ENCODE data around the gene ZFYVE1. TPM values are rescaled to one million over a fixed set of nuclear protein-coding genes. Genes with fewer than 3 reads are reported as not detected.
A peak's percentile ranks its signal among the peaks of the same experiment; 100 is the strongest.
"Not testable (repeated sequence)": the region's sequence is repeated elsewhere in the genome, so short reads cannot be mapped to it uniquely, and the experiment has no call there.

The ZFYVE1 gene, protein sequence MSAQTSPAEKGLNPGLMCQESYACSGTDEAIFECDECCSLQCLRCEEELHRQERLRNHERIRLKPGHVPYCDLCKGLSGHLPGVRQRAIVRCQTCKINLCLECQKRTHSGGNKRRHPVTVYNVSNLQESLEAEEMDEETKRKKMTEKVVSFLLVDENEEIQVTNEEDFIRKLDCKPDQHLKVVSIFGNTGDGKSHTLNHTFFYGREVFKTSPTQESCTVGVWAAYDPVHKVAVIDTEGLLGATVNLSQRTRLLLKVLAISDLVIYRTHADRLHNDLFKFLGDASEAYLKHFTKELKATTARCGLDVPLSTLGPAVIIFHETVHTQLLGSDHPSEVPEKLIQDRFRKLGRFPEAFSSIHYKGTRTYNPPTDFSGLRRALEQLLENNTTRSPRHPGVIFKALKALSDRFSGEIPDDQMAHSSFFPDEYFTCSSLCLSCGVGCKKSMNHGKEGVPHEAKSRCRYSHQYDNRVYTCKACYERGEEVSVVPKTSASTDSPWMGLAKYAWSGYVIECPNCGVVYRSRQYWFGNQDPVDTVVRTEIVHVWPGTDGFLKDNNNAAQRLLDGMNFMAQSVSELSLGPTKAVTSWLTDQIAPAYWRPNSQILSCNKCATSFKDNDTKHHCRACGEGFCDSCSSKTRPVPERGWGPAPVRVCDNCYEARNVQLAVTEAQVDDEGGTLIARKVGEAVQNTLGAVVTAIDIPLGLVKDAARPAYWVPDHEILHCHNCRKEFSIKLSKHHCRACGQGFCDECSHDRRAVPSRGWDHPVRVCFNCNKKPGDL
- total RNA-seq, result 12.9 TPM
- long read RNA-seq, full-length matches to known transcripts, result 19 of 38 reads
- long read RNA-seq, partial matches to known transcripts, result 17 of 38 reads
- long read RNA-seq, other reads (novel, unspliced or antisense), result 2 of 38 reads

DNA sequence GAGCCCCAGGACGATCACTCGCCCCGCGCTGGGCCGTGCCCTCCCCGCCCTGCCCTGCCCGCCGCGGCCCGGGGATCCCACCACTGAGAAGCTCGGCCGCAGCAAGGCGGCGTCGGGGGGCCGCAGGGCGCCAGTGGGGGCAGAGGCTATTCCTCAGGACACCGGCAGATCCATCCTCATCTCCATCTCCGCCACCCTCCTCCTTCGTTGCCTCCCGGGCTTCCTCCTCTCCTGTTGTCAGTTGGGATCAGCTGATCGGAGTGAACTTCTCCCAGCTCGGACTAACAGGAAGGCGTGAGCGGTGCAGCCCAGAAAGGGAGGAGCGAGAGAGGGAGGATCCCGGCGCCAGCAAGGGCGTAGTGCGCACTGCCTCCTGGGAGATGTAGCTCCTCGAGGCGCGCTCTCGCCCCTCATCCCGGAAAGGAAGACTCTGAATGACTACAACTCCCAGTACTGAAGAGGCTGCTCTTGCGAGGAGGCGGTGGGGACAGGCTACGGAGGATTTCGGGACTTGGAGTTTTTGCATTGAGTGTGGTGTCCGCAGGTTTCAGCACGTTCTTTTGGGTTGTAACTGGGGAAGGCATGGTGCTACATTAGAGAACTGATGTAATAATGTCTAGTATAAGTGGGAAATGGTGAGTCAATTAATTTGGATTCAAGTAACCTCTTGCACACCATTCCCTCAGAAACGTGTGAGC, at the start of gene ZFYVE1:
ZFYVE1 (minus strand) TSS at position 262 of the 698 bp plus-strand sequence. CDS start 2,598 bp downstream, outside the sequence.
- intact Hi-C loops (cut with DNase I), result loop anchor here (2.0 kb wide), 1 partner anchor 32 kb away; the partner anchor contains the start of gene RBM25
- peak; percentile 99 for ATAC-seq (ENCODE audit: poor library complexity)
- DNase-seq, result peak; percentile 98

DNA sequence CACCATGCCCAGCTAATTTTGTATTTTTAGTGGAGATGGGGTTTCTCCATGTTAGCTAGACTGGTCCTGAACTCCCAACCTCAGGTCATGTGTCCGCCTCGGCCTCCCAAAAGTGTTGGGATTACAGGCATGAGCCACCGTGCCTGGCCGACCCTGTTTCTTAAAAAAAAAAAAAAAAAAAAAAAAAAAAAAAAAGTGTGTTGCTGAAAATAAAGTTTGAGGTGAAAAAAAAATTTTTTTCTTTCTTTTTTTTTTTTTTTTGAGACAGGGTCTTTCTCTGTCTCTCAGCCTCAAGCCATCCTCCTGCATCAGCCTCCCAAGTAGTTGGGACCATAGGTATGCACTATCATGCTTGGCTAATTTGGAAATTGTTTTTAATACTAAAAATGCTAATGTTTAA, 42.7 kb upstream of the ZFYVE1 start:
- intact Hi-C loops (cut with DNase I), result no loop called here
- no peak for ATAC-seq (ENCODE audit: poor library complexity)
- no peak for DNase-seq

DNA sequence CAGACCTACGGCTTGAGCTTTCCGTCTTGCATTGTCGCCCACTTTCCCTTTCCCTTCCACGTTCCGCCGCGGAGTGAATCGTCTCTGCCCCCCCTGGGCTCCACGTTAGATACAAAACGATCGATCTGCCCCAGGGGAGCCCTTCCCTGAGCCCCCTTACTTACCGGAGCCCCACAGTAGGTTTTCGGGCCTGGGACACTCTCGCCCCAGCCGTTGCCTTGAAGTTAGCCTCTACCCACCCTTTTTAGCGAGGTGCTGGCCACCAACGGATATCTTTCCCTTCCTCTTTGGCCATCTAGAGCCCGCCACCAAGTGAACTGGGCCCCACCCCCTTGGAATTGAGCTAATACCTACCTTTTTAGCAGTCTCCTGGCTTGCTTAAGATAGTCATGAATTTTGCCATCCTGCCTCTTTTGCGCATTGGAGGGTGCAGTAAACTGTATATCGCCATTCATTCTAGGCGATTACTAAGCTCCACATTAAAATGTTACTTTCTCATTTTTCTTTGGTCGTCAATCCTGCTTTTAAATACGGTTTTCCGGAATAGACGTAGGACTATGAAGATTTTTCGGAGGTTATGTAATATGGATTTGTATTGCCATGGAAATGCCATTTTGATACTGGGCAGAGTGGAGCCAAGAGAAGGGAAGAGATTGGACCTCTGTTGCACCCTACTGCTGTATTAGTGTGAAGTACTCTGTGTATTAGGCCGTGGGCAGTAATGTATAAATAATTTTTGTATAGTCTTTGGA, 32.2 kb upstream of the ZFYVE1 start:
- intact Hi-C loops (cut with DNase I), result loop anchor here (2.0 kb wide), 1 partner anchor 32 kb away; the partner anchor contains the start of gene ZFYVE1
- ATAC-seq (ENCODE audit: poor library complexity), result peak; percentile 19
- no peak for DNase-seq

- intact Hi-C loops (cut with DNase I), result loop anchor here (2.0 kb wide), 1 partner anchor 32 kb away; the partner anchor contains the start of gene ZFYVE1
Measured at GRCh38 chr14:73058224-73058921, 31.5 kb upstream of the ZFYVE1 start, which contains the start of gene RBM25. Gene RBM25 (plus strand): TSS chr14:73058534. CDS start chr14:73071642, 13,108 bp downstream.

GRCh38 chr14:73057944-73058223, 31.0 kb upstream of the ZFYVE1 start:
- ATAC-seq (ENCODE audit: poor library complexity), result peak; percentile 6
- intact Hi-C loops (cut with DNase I), result loop anchor here (2.0 kb wide), 1 partner anchor 31 kb away; the partner anchor contains the start of gene ZFYVE1
- no peak for DNase-seq

More at GRCh38 chr14:73058224-73058921, 31.5 kb upstream of the ZFYVE1 start, which contains the start of gene RBM25:
- DNase-seq (peak; percentile 98), ATAC-seq (ENCODE audit: poor library complexity) (peak; percentile 99)

- intact Hi-C loops (cut with DNase I), result no loop called here
- ATAC-seq (ENCODE audit: poor library complexity), result no peak
- DNase-seq, result no peak
Measured at GRCh38 chr14:73055251-73055650, 28.3 kb upstream of the ZFYVE1 start.

DNA sequence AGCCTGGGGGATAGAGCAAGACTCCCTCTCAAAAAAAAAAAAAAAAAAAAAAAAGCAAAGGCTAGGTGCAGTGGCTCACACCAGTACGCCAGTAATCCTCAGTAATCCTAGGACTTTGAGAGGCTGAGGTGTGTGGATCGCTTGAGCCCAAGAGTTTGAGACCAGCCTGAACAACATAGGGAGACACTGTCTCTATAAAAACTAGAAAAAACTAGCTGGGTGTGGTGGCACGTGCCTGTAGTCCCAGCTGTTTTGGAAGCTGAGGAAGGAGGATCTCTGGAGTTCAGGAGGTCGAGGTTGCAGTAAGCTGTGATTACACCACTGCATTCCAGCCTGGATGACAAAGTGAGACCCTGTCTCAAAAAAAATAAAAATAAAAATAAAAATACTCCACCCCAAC, 22.5 kb upstream of the ZFYVE1 start:
- intact Hi-C loops (cut with DNase I), result no loop called here
- no peak for ATAC-seq (ENCODE audit: poor library complexity)

GRCh38 chr14:73047808-73048207, 20.9 kb upstream of the ZFYVE1 start:
- ATAC-seq (ENCODE audit: poor library complexity), result no peak

More for the DNA sequence above, 22.5 kb upstream of the ZFYVE1 start:
- no peak for DNase-seq

GRCh38 chr14:73036706-73037450, 10.0 kb upstream of the ZFYVE1 start:
- ATAC-seq (ENCODE audit: poor library complexity); DNase-seq; intact Hi-C loops (cut with DNase I): not testable (repeated sequence)

More at GRCh38 chr14:73047808-73048207, 20.9 kb upstream of the ZFYVE1 start:
- no peak for DNase-seq
- intact Hi-C loops (cut with DNase I), result no loop called here

GRCh38 chr14:73027984-73028383, 1.1 kb upstream of the ZFYVE1 start:
- ATAC-seq (ENCODE audit: poor library complexity), result no peak
- intact Hi-C loops (cut with DNase I), result loop anchor here (2.0 kb wide), 1 partner anchor 31 kb away; the partner anchor contains the start of gene RBM25
- DNase-seq, result no peak

- DNase-seq (no peak), ATAC-seq (ENCODE audit: poor library complexity) (no peak)
- intact Hi-C loops (cut with DNase I), result loop anchor here (2.0 kb wide), 1 partner anchor 31 kb away; the partner anchor contains the start of gene RBM25
Measured at GRCh38 chr14:73027546-73027945, 640 bp upstream of the ZFYVE1 start.

- ATAC-seq (ENCODE audit: poor library complexity), result no peak
- DNase-seq, result peak; percentile 45
- intact Hi-C loops (cut with DNase I), result loop anchor here (2.0 kb wide), 1 partner anchor 32 kb away; the partner anchor contains the start of gene RBM25
Measured at GRCh38 chr14:73026243-73026844, 562 bp downstream of the ZFYVE1 start.

GRCh38 chr14:73025544-73025943, 1.4 kb downstream of the ZFYVE1 start:
- intact Hi-C loops (cut with DNase I), result no loop called here
- DNase-seq (no peak), ATAC-seq (ENCODE audit: poor library complexity) (no peak)

- no peak for ATAC-seq (ENCODE audit: poor library complexity)
- no peak for DNase-seq
- intact Hi-C loops (cut with DNase I), result no loop called here
Measured at GRCh38 chr14:73022051-73022450, 4.9 kb downstream of the ZFYVE1 start.

DNA sequence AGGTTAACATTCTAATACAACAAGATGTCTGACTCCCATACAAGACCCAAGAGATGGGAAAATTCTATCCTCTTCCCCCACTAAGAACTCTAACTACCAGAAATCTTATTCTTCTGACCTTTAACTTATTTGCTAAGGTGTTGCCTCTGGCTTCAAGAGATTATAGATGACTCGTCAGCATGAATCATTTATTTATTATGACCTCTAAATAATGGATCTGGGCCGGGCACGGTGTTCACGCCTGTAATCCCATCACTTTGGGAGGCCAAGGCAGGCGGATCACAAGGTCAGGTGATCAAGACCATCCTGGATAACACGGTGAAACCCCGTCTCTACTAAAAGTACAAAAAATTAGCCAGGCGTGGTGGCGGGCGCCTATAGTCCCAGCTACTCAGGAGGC, 10.9 kb downstream of the ZFYVE1 start:
- intact Hi-C loops (cut with DNase I); ATAC-seq (ENCODE audit: poor library complexity); DNase-seq: not testable (repeated sequence)

DNA sequence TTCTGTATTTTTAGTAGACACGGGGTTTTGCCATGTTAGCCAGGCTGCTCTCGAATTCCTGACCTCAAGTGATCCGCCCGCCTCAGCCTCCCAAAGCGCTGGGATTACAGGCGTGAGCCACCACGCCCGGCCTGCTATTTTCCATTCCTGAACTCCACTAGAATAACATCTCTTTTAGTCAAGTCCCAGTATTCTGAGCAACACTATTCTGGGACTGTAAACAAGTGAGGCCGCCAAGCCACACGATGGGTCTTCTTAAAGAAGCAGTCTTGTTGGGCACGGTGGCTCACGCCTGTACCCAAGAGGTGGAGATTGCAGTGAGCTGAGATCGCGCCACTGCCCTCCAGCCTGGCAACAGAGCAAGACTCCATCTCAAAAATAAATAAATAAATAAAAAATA, 11.4 kb downstream of the ZFYVE1 start:
- DNase-seq; intact Hi-C loops (cut with DNase I); ATAC-seq (ENCODE audit: poor library complexity): not testable (repeated sequence)

Measured in Right ventricle myocardium superior (tissue), 1 donor.